MCF 10A (cell line): ENCODE results near the gene SEMA5A. TPM values are rescaled to one million over a fixed set of nuclear protein-coding genes. Genes with fewer than 3 reads are reported as not detected.

Experiments used
- BruUV-seq: library from RNA; stranded (reverse); fragments of 400-500 nt; replicated peaks from 2 replicates; lab custom pipeline; 2021; lab: Mats Ljungman, UMichigan
- CTCF ChIA-PET: fragments of 300-600 bp; sonication (Branson Sonifier 250); formaldehyde crosslinking; extraction: SDS; loops from one replicate; lab custom pipeline; 2021; ENCODE audit warnings: antibody characterized with exemption, inconsistent platforms; lab: Yijun Ruan, JAX
- POLR2A ChIA-PET: fragments of 300-600, 350-650 bp; sonication (Branson Sonifier 250); formaldehyde crosslinking; extraction: SDS; loops from one replicate; lab custom pipeline; 2020; ENCODE audit warnings: antibody characterized with exemption, inconsistent platforms; lab: Yijun Ruan, JAX
- DNase-seq: peaks from one replicate; pipeline ENCODE4 v3.0.0-alpha.2; 2018; ENCODE audit not compliant: unreplicated experiment
- H3K27ac Mint-ChIP-seq: one replicate; pipeline ENCODE4 v1.8.0; 2022; ENCODE audit warnings: mild to moderate bottlenecking, low read depth, mixed read lengths; ENCODE audit not compliant: unreplicated experiment
- H3K27me3 Mint-ChIP-seq: one replicate; pipeline ENCODE4 v1.8.0; 2022; ENCODE audit warnings: mixed read lengths; ENCODE audit not compliant: insufficient read depth, unreplicated experiment
- H3K36me3 Mint-ChIP-seq: one replicate; pipeline ENCODE4 v1.8.0; 2022; ENCODE audit warnings: mild to moderate bottlenecking, moderate library complexity, mixed read lengths; ENCODE audit not compliant: insufficient read depth, unreplicated experiment
- H3K4me1 Mint-ChIP-seq: one replicate; pipeline ENCODE4 v1.8.0; 2022; ENCODE audit warnings: mixed read lengths; ENCODE audit not compliant: insufficient read depth, unreplicated experiment
- H3K4me3 Mint-ChIP-seq: one replicate; pipeline ENCODE4 v1.8.0; 2022; ENCODE audit warnings: mild to moderate bottlenecking, moderate library complexity, mixed read lengths; ENCODE audit not compliant: unreplicated experiment
- H3K9me3 Mint-ChIP-seq: one replicate; pipeline ENCODE4 v1.8.0; 2022; ENCODE audit warnings: mixed read lengths; ENCODE audit not compliant: unreplicated experiment
- intact Hi-C: fragments of 100-400 bp; cut with micrococcal nuclease; formaldehyde crosslinking; loops from 2 replicates; pipeline ENCODE4 v1.14.1; 2022
- total RNA-seq: library from RNA; stranded (reverse); gene quantifications from 2 replicates; pipeline ENCODE4 v1.2.3, GENCODE V29; 2022
- TF ChIP-seq, protein P1 (sequence below): fragments of 200-600 bp; IDR thresholded peaks from one replicate; pipeline ENCODE4 v1.8.0; 2022; ENCODE audit warnings: antibody characterized with exemption, mild to moderate bottlenecking; ENCODE audit not compliant: unreplicated experiment

Gene SEMA5A
- total RNA-seq, 1 experiment from 2014 or later = 1.2 TPM

DNA sequence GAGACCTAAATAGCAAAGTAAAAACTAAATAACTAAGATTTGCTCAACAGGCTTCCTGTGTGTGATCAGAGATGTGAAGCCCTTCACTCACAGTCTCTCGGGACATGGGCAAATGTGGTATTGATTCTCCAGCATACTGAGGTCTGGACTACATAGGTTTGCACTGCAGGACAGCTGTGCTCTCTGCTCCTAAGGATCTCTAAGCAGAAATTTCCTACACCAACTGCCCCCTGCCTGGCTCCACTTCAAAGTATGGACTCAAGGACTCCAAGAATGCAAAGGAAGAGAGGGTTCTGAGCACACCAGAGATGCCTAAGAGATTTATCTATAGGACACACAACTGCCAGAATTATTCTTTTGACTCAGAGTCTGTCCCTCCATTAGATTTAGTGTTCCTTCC lies 487.2 kb downstream of the SEMA5A start:
- intact Hi-C loops = no loop called here
- no peaks in the 10 kb centered on the region for H3K36me3 Mint-ChIP-seq
- no peaks in the 10 kb centered on the region for H3K27me3 Mint-ChIP-seq
- ChIA-PET CTCF (interaction anchor here (0.8 kb wide), 1 partner anchor 41 kb away, joined by 3 read pairs; no protein-coding TSS in a partner anchor), POLR2A (interaction anchor here (1.8 kb wide), 1 partner anchor 45 kb away, joined by 5 read pairs; no protein-coding TSS in a partner anchor)
- H3K27ac Mint-ChIP-seq = peak overlapping the region; percentile 46
- no TSS peak for BruUV-seq
- TF ChIP-seq, protein P1, sequence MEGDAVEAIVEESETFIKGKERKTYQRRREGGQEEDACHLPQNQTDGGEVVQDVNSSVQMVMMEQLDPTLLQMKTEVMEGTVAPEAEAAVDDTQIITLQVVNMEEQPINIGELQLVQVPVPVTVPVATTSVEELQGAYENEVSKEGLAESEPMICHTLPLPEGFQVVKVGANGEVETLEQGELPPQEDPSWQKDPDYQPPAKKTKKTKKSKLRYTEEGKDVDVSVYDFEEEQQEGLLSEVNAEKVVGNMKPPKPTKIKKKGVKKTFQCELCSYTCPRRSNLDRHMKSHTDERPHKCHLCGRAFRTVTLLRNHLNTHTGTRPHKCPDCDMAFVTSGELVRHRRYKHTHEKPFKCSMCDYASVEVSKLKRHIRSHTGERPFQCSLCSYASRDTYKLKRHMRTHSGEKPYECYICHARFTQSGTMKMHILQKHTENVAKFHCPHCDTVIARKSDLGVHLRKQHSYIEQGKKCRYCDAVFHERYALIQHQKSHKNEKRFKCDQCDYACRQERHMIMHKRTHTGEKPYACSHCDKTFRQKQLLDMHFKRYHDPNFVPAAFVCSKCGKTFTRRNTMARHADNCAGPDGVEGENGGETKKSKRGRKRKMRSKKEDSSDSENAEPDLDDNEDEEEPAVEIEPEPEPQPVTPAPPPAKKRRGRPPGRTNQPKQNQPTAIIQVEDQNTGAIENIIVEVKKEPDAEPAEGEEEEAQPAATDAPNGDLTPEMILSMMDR = no peak
- peaks cover 6% of the 10 kb centered on the region for H3K4me1 Mint-ChIP-seq
- H3K4me3 Mint-ChIP-seq = no peak overlapping the region
- DNase-seq = no peak
- H3K9me3 Mint-ChIP-seq = no peaks in the 10 kb centered on the region

DNA sequence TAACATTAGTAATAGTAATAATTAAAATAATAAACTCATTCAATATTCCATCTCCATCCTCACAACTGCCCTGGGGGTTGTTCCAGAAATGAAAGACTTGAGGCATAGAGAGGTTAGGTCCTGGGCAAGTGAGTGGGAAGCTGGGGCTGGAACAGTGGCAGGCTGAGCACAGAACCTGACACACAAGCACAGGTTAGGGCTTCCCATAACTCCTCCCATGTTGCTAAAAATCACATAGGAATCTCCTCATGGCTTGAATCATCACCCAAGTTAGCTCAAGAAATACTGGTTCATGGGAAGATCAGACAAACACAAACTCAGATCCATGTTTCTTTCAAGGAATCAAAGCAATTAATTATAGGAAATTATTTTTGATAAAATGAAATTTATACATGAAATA lies 487.7 kb downstream of the SEMA5A start:
- intact Hi-C loops = no loop called here
- Mint-ChIP-seq H3K27ac (no peak overlapping the region), H3K4me3 (no peak overlapping the region), H3K27me3 (no peaks in the 10 kb centered on the region), H3K9me3 (no peaks in the 10 kb centered on the region), H3K4me1 (peaks cover 6% of the 10 kb centered on the region), H3K36me3 (no peaks in the 10 kb centered on the region)
- no TSS peak for BruUV-seq
- TF ChIP-seq, protein P1 = no peak
- CTCF ChIA-PET = interaction anchor here (0.8 kb wide), 1 partner anchor 41 kb away, joined by 3 read pairs; no protein-coding TSS in a partner anchor
- POLR2A ChIA-PET = interaction anchor here (1.8 kb wide), 1 partner anchor 44 kb away, joined by 5 read pairs; no protein-coding TSS in a partner anchor
- DNase-seq = no peak

DNA sequence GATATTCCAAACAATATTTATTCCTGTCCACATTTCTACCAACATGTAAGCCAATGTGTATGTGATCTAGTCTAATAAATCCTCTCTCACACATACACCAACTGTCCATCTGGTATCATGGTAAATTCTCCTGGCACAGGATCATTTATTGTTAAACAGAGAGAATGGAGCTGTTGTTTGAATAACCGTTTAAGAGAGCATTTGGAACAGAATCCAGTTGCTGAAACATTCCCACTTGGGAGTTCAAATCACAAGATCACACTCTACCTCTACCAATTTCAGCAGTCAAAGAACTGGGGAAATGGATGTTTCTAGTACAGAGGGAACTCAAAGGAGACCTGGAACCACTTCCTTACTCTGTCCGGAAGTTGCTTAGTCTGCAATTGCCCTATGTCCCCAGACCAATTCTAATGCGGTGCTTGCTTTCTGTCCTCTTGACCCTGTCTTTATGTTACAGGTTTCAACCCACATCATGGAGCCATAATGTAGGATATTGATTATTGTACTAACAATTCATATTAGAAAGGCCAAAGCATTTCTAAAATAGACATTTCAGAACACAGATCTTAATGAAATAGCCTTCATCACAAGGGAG lies 488.4 kb downstream of the SEMA5A start:
- H3K4me1 Mint-ChIP-seq = peaks cover 6% of the 10 kb centered on the region

DNA sequence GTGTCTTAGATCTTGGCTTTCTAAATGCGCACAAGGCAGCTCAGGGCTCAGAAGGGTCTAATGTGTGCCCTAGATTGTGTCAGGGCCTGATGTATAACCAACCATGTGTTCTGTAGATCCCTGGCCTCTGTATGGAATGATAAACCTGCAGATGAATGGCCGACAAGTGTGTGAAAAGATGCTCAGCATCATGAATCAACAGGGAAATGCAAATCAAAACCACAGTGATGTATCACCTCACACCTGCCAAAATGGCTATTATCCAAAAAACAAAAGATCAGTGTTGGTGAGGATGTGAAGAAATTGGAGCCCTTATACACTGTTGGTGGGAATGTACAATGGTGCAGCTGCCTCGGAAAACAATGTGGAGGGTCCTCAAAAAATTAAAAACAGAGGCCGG lies 489.8 kb downstream of the SEMA5A start:
- POLR2A ChIA-PET = interaction anchor here (0.7 to 2.1 kb wide), 2 partner anchors 36 to 149 kb away, joined by 3 to 6 read pairs; no protein-coding TSS in a partner anchor

More for the DNA sequence above, 488.4 kb downstream of the SEMA5A start:
- no TSS peak for BruUV-seq
- POLR2A ChIA-PET = no interaction called here
- CTCF ChIA-PET = interaction anchor here (0.8 kb wide), 1 partner anchor 40 kb away, joined by 3 read pairs; no protein-coding TSS in a partner anchor
- Mint-ChIP-seq H3K9me3 (no peaks in the 10 kb centered on the region), H3K36me3 (no peaks in the 10 kb centered on the region), H3K4me3 (no peak overlapping the region), H3K27ac (no peak overlapping the region), H3K27me3 (no peaks in the 10 kb centered on the region)
- TF ChIP-seq, protein P1 = no peak
- intact Hi-C loops = no loop called here
- DNase-seq = no peak

More for the DNA sequence above, 489.8 kb downstream of the SEMA5A start:
- Mint-ChIP-seq H3K4me1 (peaks cover 6% of the 10 kb centered on the region), H3K27ac (no peak overlapping the region), H3K9me3 (no peaks in the 10 kb centered on the region), H3K4me3 (no peak overlapping the region), H3K27me3 (no peaks in the 10 kb centered on the region), H3K36me3 (no peaks in the 10 kb centered on the region)
- peak; percentile 18 for DNase-seq
- TF ChIP-seq, protein P1 = no peak
- CTCF ChIA-PET = interaction anchor here (0.7 kb wide), 1 partner anchor 750 kb away, joined by 4 read pairs; no protein-coding TSS in a partner anchor
- intact Hi-C loops = no loop called here
- no TSS peak for BruUV-seq
